Activated naive CD4-positive, alpha-beta T cell treated with anti-CD3 and anti-CD28 coated beads, Interleukin-2, amount 50 U/mL, for 72 hours (primary cell): ENCODE data around the gene MKX. TPM values are rescaled to one million over a fixed set of nuclear protein-coding genes. Genes with fewer than 3 reads are reported as not detected.

Experiments used
- ATAC-seq, 2 donors: fragments of 150-1000 bp; cut with Tn5 transposase; 2 replicates each; pipeline ENCODE4 v1.10.0; 2021; ENCODE audit warnings: mild to moderate bottlenecking in 2 of 2, moderate library complexity in 2 of 2
- DNase-seq, 2 donors: peaks; one replicate each; pipeline ENCODE4 v3.0.0; 2021 to 2022; ENCODE audit warnings: low spot score in 2 of 2
- H3K27ac Mint-ChIP-seq, 2 donors: one replicate each; pipeline ENCODE4 v1.8.0; 2022; ENCODE audit warnings: mild to moderate bottlenecking in 2 of 2, mixed read lengths in 2 of 2
- H3K36me3 Mint-ChIP-seq, 2 donors: one replicate each; pipeline ENCODE4 v1.8.0; 2022; ENCODE audit warnings: mixed read lengths in 2 of 2
- H3K9me3 Mint-ChIP-seq, 2 donors: one replicate each; pipeline ENCODE4 v1.8.0; 2022; ENCODE audit warnings: mixed read lengths in 2 of 2
- total RNA-seq, 2 donors: library from RNA; stranded (reverse); gene quantifications; one replicate each; pipeline ENCODE4 v1.2.3, GENCODE V29; 2022

MKX gene
- total RNA-seq, 2 donors from 2014 or later: not detected

GRCh38 chr10:27680006-27680557 lies 65.5 kb downstream of the MKX start:
- Mint-ChIP-seq H3K27ac (no peak overlapping the region), H3K9me3 (no peaks in the 10 kb centered on the region), H3K36me3 (no peaks in the 10 kb centered on the region)
- ATAC-seq (no peak), DNase-seq (no peak)

- ATAC-seq (no peak), DNase-seq (no peak)
- no peaks in the 10 kb centered on the region for H3K36me3 Mint-ChIP-seq
- no peak overlapping the region for H3K27ac Mint-ChIP-seq
- no peaks in the 10 kb centered on the region for H3K9me3 Mint-ChIP-seq
Observed at GRCh38 chr10:27679369-27679912, 66.2 kb downstream of the MKX start.

GRCh38 chr10:27678166-27678565 lies 67.5 kb downstream of the MKX start:
- Mint-ChIP-seq H3K9me3 (no peaks in the 10 kb centered on the region), H3K36me3 (no peaks in the 10 kb centered on the region), H3K27ac (no peak overlapping the region)
- DNase-seq (no peak), ATAC-seq (no peak)

- ATAC-seq: no peak
- no peak for DNase-seq
- Mint-ChIP-seq H3K27ac (no peak overlapping the region), H3K9me3 (no peaks in the 10 kb centered on the region), H3K36me3 (no peaks in the 10 kb centered on the region)
Observed at GRCh38 chr10:27673065-27673464, 72.6 kb downstream of the MKX start.

- DNase-seq (no peak), ATAC-seq (no peak)
- Mint-ChIP-seq H3K27ac (no peak overlapping the region), H3K9me3 (no peaks in the 10 kb centered on the region), H3K36me3 (no peaks in the 10 kb centered on the region)
Observed at GRCh38 chr10:27671821-27672220, 73.8 kb downstream of the MKX start.

- DNase-seq (no peak), ATAC-seq (no peak)
- no peaks in the 10 kb centered on the region for H3K9me3 Mint-ChIP-seq
- H3K27ac Mint-ChIP-seq: no peak overlapping the region
- no peaks in the 10 kb centered on the region for H3K36me3 Mint-ChIP-seq
Observed at GRCh38 chr10:27664461-27664860, 81.2 kb downstream of the MKX start.

- ATAC-seq: no peak
Observed at GRCh38 chr10:27663621-27664020, 82.0 kb downstream of the MKX start.

GRCh38 chr10:27661514-27662286 lies 83.9 kb downstream of the MKX start:
- H3K27ac Mint-ChIP-seq: no peak overlapping the region
- no peaks in the 10 kb centered on the region for H3K9me3 Mint-ChIP-seq
- H3K36me3 Mint-ChIP-seq: no peaks in the 10 kb centered on the region
- DNase-seq (no peak), ATAC-seq (no peak)

More at GRCh38 chr10:27663621-27664020, 82.0 kb downstream of the MKX start:
- Mint-ChIP-seq H3K36me3 (no peaks in the 10 kb centered on the region), H3K27ac (no peak overlapping the region), H3K9me3 (no peaks in the 10 kb centered on the region)
- DNase-seq: no peak

- DNase-seq: no peak
- no peaks in the 10 kb centered on the region for H3K9me3 Mint-ChIP-seq
- no peak overlapping the region for H3K27ac Mint-ChIP-seq
- no peaks in the 10 kb centered on the region for H3K36me3 Mint-ChIP-seq
- no peak for ATAC-seq
Observed at GRCh38 chr10:27660711-27661110, 84.9 kb downstream of the MKX start.

- Mint-ChIP-seq H3K27ac (no peak overlapping the region), H3K36me3 (no peaks in the 10 kb centered on the region), H3K9me3 (no peaks in the 10 kb centered on the region)
- ATAC-seq (no peak), DNase-seq (no peak)
Observed at GRCh38 chr10:27660268-27660667, 85.4 kb downstream of the MKX start.

- H3K27ac Mint-ChIP-seq: no peak overlapping the region
- no peaks in the 10 kb centered on the region for H3K36me3 Mint-ChIP-seq
- ATAC-seq (no peak), DNase-seq (no peak)
- H3K9me3 Mint-ChIP-seq: no peaks in the 10 kb centered on the region
Observed at GRCh38 chr10:27659786-27660185, 85.8 kb downstream of the MKX start.

GRCh38 chr10:27658788-27659187 lies 86.8 kb downstream of the MKX start:
- H3K36me3 Mint-ChIP-seq: no peaks in the 10 kb centered on the region
- H3K9me3 Mint-ChIP-seq: no peaks in the 10 kb centered on the region
- H3K27ac Mint-ChIP-seq: no peak overlapping the region
- no peak for DNase-seq
- ATAC-seq: no peak

- no peak overlapping the region for H3K27ac Mint-ChIP-seq
- DNase-seq (no peak), ATAC-seq (no peak)
- H3K9me3 Mint-ChIP-seq: no peaks in the 10 kb centered on the region
- H3K36me3 Mint-ChIP-seq: no peaks in the 10 kb centered on the region
Observed at GRCh38 chr10:27655296-27655695, 90.3 kb downstream of the MKX start.

GRCh38 chr10:27654284-27654683 lies 91.3 kb downstream of the MKX start:
- no peaks in the 10 kb centered on the region for H3K9me3 Mint-ChIP-seq
- ATAC-seq (no peak), DNase-seq (no peak)
- H3K36me3 Mint-ChIP-seq: no peaks in the 10 kb centered on the region
- no peak overlapping the region for H3K27ac Mint-ChIP-seq

GRCh38 chr10:27646604-27647175 lies 98.9 kb downstream of the MKX start:
- Mint-ChIP-seq H3K9me3 (peaks cover 0 to 4% of the 10 kb centered on the region in 2 donors), H3K36me3 (no peaks in the 10 kb centered on the region), H3K27ac (no peak overlapping the region)
- DNase-seq (no peak), ATAC-seq (no peak)

- ATAC-seq (no peak), DNase-seq (no peak)
- H3K27ac Mint-ChIP-seq: no peak overlapping the region
- peaks cover 0 to 4% of the 10 kb centered on the region in 2 donors for H3K9me3 Mint-ChIP-seq
- H3K36me3 Mint-ChIP-seq: no peaks in the 10 kb centered on the region
Observed at GRCh38 chr10:27646194-27646593, 99.4 kb downstream of the MKX start.

- DNase-seq (no peak), ATAC-seq (no peak)
- Mint-ChIP-seq H3K36me3 (no peaks in the 10 kb centered on the region), H3K9me3 (peaks cover 0 to 4% of the 10 kb centered on the region in 2 donors), H3K27ac (no peak overlapping the region)
Observed at GRCh38 chr10:27644307-27644939, 101.2 kb downstream of the MKX start.
